Common myeloid progenitor, CD34-positive (primary cell): ENCODE measurements around the gene TTLL12. TPM values are rescaled to one million over a fixed set of nuclear protein-coding genes. Genes with fewer than 3 reads are reported as not detected.

ENCODE experiments used
- CTCF ChIA-PET: fragments of 350-600 bp; sonication (Branson Sonifier 250); formaldehyde crosslinking; loops from one replicate; lab custom pipeline; 2021; ENCODE audit warnings: antibody characterized with exemption; lab: Charles Lee
- POLR2A ChIA-PET: fragments of 350-600 bp; sonication (Branson Sonifier 250); formaldehyde crosslinking; loops from one replicate; lab custom pipeline; 2021; ENCODE audit warnings: antibody characterized with exemption; lab: Charles Lee
- DNase-seq, 3 donors: peaks; one replicate each; pipeline versions ENCODE4 v3.0.0 to v3.0.0-alpha.2; 2013
- H3K27ac ChIP-seq, 2 experiments: 1 replicate in 1 of 2; 2 replicates in 1 of 2; pipeline ENCODE4 v1.7.0; 2013; ENCODE audit warnings: inconsistent platforms in 2 of 2, low read length in 2 of 2, mild to moderate bottlenecking in 2 of 2, low read depth in 1 of 2, moderate library complexity in 1 of 2; ENCODE audit not compliant: severe bottlenecking in 2 of 2, insufficient read depth in 1 of 2, poor library complexity in 1 of 2
- H3K27me3 ChIP-seq, 5 experiments: replicated peaks in 2 of 5; 1 replicate in 3 of 5; 2 replicates in 2 of 5; pipeline versions ENCODE4 v1.6.1 to v1.7.0; 2013; ENCODE audit warnings: low read length in 4 of 5, mild to moderate bottlenecking in 2 of 5, moderate library complexity in 2 of 5, inconsistent platforms in 1 of 5; ENCODE audit not compliant: insufficient read depth in 5 of 5, control insufficient read depth in 4 of 5
- H3K36me3 ChIP-seq, 4 experiments: 1 replicate in 2 of 4; 2 replicates in 2 of 4; pipeline versions ENCODE4 v1.6.1 to v1.7.0; 2013; ENCODE audit warnings: low read length in 3 of 4, control low read depth in 1 of 4, mild to moderate bottlenecking in 1 of 4; ENCODE audit not compliant: control insufficient read depth in 4 of 4, insufficient read depth in 4 of 4
- H3K4me1 ChIP-seq, 4 experiments: 1 replicate in 3 of 4; 2 replicates in 1 of 4; pipeline versions ENCODE4 v1.6.1 to v1.7.1; 2013; ENCODE audit warnings: low read length in 3 of 4, mild to moderate bottlenecking in 3 of 4, control low read depth in 1 of 4, inconsistent platforms in 1 of 4, moderate library complexity in 1 of 4; ENCODE audit not compliant: control insufficient read depth in 4 of 4, insufficient read depth in 4 of 4; ENCODE audit errors: control extremely low read depth in 1 of 4
- H3K4me3 ChIP-seq, 7 experiments: 1 replicate in 4 of 7; 2 replicates in 3 of 7; pipeline versions ENCODE4 v1.5.1 to v1.7.0; 2013; ENCODE audit warnings: mild to moderate bottlenecking in 7 of 7, low read length in 6 of 7, moderate library complexity in 6 of 7, inconsistent platforms in 2 of 7, low read depth in 2 of 7, control low read depth in 1 of 7; ENCODE audit not compliant: insufficient read depth in 4 of 7, control insufficient read depth in 1 of 7; ENCODE audit errors: extremely low read depth in 1 of 7
- H3K9me3 ChIP-seq, 5 experiments: 1 replicate in 4 of 5; 2 replicates in 1 of 5; pipeline versions ENCODE4 v1.6.1 to v1.7.1; 2013; ENCODE audit warnings: low read length in 4 of 5, mild to moderate bottlenecking in 2 of 5, inconsistent platforms in 1 of 5, low read depth in 1 of 5, moderate library complexity in 1 of 5; ENCODE audit not compliant: control insufficient read depth in 4 of 5, insufficient read depth in 2 of 5; ENCODE audit errors: control extremely low read depth in 1 of 5
- WGBS: methylation state at CpG from one replicate; pipeline ENCODE4 v1.1.5; 2013; ENCODE audit not compliant: insufficient coverage; 5-methylcytosine and 5-hydroxymethylcytosine counted together
- polyA plus RNA-seq: library from polyadenylated mRNA; unstranded; fragments of 120-200 nt; gene quantifications from one replicate; pipeline ENCODE4 v1.2.1, GENCODE V29; 2013

Gene TTLL12
- 29.2 TPM for polyA plus RNA-seq

DNA sequence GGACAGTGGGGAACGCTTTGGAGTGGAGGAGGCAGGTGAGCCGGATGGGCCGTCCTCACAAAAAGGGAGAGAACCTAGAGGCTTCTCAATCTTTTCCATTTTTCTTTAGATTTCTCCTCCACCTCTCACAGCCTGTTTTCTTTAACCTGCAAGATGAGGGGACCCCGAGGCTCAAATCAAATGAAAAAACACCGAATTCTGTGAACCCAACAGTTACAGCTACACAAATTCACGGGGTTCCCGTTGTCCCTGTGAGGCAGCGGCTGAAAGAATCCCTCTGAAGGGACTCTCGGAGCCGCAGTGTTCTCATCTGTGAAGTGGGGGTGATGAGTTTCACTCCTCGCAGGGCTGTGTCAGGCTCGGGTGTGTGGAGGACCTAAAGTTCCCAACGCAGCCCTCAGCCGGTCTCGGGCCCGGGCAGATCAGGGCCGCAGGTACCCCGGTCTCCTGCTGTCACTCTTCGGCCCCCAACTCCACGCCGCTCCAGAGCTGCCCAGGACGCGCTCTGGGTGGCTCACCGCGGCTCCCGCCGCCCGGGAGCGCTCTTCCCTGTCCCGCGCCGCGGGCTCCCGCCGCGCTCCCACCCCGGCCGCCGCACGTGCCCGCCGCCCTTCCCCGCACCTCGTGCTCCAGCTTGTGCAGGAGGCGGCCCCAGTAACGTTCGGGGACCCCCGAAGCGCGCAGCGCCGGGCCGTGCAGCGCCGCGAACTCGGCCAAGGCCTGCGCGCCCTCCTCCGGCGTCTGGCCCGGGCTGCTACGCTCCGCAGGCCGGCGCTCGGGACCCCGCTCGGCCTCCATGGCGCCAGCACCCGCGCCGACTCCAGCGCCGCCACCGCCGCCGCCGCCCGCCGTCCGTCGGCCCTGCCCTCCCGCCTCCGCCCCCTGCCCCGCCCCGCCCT, at the start of gene TTLL12:
TSS of gene TTLL12 (minus strand) at position 863 of the 899 bp plus-strand sequence. CDS start at position 798, 65 bp downstream.
- ChIA-PET POLR2A (interaction anchor here (0.7 to 2.6 kb wide), 2 partner anchors 77 to 329 kb away, joined by 4 to 9 read pairs; partner anchors contain the start of gene ARFGAP3), CTCF (interaction anchor here (1.0 to 1.8 kb wide), 9 partner anchors 14 to 197 kb away, joined by 3 to 8 read pairs (median 4); no protein-coding TSS in a partner anchor)
- DNase-seq = peak; percentile 52 to 78 (median 56)
- peaks cover 2 to 35% (median 27%) of the 10 kb centered on the region in 4 experiments for H3K4me1 ChIP-seq
- 2% methylated on average over 50 of the region's 87 CpGs for WGBS
- H3K36me3 ChIP-seq = peaks cover 0 to 28% (median 8%) of the 10 kb centered on the region in 4 experiments
- H3K4me3 ChIP-seq = peak within 1 kb of the TSS; percentile 58 to 86 (median 73)
- no peaks in the 10 kb centered on the region for H3K27me3 ChIP-seq
- H3K9me3 ChIP-seq = peaks cover 0 to 10% (median 0%) of the 10 kb centered on the region in 5 experiments
- peak within 1 kb of the TSS; percentile 74 to 89 for H3K27ac ChIP-seq

DNA sequence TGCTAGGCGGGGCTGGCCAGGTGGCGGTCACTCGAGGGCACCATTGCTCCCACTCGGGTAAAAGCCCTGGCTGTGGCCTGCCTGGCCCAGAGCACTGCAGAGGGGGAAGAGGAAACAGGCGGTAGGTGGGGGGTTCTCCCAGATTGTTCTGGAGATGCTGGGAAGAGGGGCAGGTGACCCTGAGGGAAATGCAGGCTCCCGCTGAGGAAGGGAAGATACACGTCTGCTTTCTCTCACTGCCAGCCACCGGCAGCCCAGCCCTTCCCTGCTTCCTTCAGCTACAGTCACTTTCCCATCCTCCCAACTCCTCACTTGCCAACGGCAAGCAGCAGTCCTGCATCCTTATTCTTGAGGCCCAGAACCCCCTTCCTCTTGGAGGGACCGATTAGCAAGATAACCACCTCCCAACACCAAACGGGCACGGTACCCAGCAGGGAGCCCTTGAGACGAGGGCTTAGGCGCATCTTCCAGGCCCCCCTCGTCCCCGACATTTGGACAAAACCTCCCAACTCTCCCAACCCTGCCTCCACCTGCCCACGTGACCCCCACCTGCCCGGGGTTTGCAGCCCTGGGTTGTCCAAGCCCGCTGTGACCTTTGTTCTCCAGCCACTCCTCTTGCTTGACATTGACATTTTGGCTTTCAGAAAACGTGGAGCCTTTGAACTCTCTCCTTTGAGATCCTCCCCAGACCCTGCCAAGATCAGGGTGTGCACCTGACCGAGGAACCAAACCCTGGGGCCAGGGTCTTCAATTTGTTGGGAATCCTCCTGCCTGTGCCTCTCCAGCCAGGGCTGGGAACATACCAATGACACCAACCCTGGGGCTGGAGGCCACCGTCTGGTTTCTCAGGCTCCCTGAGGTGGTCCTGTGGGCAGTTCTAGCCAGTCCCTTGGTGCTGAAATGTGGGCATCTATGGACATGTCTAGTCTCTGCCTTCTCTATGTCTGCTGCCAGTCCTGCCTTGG, 48.8 kb upstream of the TTLL12 start:
- DNase-seq = no peak
- ChIA-PET CTCF (interaction anchor here (2.1 to 12.8 kb wide), 4 partner anchors 13 to 153 kb away, joined by 6 to 119 read pairs (median 74); partner anchors contain the start of gene SCUBE1), POLR2A (interaction anchor here (1.3 kb wide), 1 partner anchor 48 kb away, joined by 3 read pairs; no protein-coding TSS in a partner anchor)
- Histone ChIP-seq H3K36me3 (no peaks in the 10 kb centered on the region), H3K27me3 (peaks cover 0 to 2% (median 0%) of the 10 kb centered on the region in 5 experiments), H3K4me1 (peaks cover 0 to 32% (median 18%) of the 10 kb centered on the region in 4 experiments), H3K27ac (no peak overlapping the region), H3K4me3 (no peak overlapping the region), H3K9me3 (no peaks in the 10 kb centered on the region)
- 94% methylated on average over 19 of the region's 22 CpGs for WGBS

DNA sequence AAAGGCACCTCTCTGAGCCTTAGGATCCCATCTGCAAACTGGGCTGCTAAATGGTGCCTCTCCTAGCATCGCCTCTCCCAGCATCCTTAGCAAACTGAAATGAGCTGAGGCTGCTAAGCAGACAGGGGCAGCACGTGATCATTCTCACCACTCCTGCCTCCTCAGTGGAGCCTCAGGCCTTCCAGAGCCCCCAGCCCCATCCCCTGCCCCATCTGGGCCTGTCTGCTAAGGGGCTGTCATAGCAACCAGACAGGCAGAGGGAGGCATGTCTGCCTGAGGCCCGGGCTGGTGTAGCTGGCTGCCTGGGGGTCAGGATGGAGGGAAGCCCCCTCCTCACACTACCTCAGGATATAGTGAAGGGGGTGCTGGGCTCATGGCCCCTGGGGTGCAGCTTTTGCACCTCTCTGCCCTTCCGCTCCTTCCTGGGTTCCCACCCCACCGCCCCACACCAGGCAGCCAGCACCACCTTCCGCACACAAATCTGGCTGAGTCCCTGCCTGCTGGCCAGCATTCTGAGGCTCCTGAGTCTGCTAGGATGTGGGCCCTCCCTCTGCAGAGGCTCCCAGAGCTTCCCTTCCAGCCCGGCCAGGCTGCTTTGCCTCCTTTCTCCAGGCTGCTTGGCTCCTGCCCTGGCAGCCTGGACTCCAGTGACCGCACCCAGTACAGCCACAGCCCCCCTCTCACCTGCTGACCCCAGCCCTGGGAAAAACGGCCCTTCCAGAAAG, 47.5 kb upstream of the TTLL12 start:
- H3K4me1 ChIP-seq = peaks cover 0 to 32% (median 20%) of the 10 kb centered on the region in 4 experiments
- no peak for DNase-seq
- ChIA-PET POLR2A (no interaction called here), CTCF (interaction anchor here (0.9 to 12.8 kb wide), 6 partner anchors 15 to 155 kb away, joined by 3 to 119 read pairs (median 30); partner anchors contain the start of gene SCUBE1)
- H3K4me3 ChIP-seq = no peak overlapping the region
- H3K27ac ChIP-seq = no peak overlapping the region
- H3K27me3 ChIP-seq = peaks cover 0 to 2% (median 0%) of the 10 kb centered on the region in 5 experiments
- WGBS = 94% methylated on average over 9 of the region's 9 CpGs
- no peaks in the 10 kb centered on the region for H3K36me3 ChIP-seq
- no peaks in the 10 kb centered on the region for H3K9me3 ChIP-seq

DNA sequence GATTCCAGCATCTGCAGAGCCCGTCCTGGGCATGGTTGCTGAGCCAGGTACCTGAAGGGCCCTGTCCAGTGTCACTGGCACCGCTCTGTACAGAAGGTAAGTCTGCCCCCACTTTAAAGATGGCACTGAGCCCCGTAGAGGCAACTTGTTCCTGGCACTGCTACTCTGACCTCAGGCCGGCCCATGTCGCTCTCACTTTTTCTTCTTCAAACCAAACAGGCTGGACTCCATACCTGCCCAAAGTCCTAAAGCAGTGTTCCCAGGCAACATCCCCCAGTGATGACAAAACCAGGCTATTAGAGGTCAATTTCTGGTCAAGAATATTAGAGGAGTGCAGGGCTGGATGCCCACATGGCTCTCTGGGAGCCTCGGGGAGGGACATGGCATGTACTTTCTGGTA, 46.6 kb upstream of the TTLL12 start:
- Histone ChIP-seq H3K36me3 (no peaks in the 10 kb centered on the region), H3K4me1 (peaks cover 0 to 32% (median 20%) of the 10 kb centered on the region in 4 experiments), H3K9me3 (no peaks in the 10 kb centered on the region), H3K27ac (no peak overlapping the region), H3K27me3 (peaks cover 0 to 2% (median 0%) of the 10 kb centered on the region in 5 experiments), H3K4me3 (no peak overlapping the region)
- CTCF ChIA-PET = interaction anchor here (1.7 to 12.8 kb wide), 6 partner anchors 15 to 152 kb away, joined by 4 to 119 read pairs (median 64); partner anchors contain the start of gene SCUBE1
- no peak for DNase-seq
- 93% methylated on average over 6 of the region's 6 CpGs for WGBS
- POLR2A ChIA-PET = interaction anchor here (0.5 kb wide), 1 partner anchor 117 kb away, joined by 3 read pairs; no protein-coding TSS in a partner anchor

DNA sequence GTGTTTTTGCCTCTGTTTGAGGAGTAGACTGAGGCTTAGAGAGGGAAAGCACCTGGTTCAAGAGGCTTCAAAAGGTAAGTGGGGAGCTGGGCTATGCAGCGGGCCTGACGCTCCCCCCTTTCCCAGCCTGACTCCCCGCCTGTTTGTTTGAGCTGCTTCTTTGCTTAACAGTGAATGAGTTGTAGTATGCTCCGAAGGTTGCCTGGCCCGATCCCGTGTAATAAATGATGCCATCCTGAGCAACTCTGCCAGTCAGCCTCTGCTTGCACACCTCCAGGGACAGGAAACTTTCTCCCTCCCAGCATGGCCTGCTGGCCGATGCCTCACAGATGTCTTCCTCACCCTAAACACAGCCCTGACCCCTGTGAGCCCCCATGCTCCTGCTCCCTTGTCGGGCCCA, 45.5 kb upstream of the TTLL12 start:
- WGBS = 95% methylated on average over 6 of the region's 8 CpGs
- no peak overlapping the region for H3K27ac ChIP-seq
- H3K36me3 ChIP-seq = no peaks in the 10 kb centered on the region
- peaks cover 0 to 26% (median 17%) of the 10 kb centered on the region in 4 experiments for H3K4me1 ChIP-seq
- H3K9me3 ChIP-seq = no peaks in the 10 kb centered on the region
- H3K27me3 ChIP-seq = peaks cover 0 to 2% (median 0%) of the 10 kb centered on the region in 5 experiments
- no peak for DNase-seq
- H3K4me3 ChIP-seq = no peak overlapping the region
- ChIA-PET CTCF (interaction anchor here (1.0 to 12.8 kb wide), 21 partner anchors 8 to 249 kb away, joined by 3 to 119 read pairs (median 7); partner anchors contain the start of gene SCUBE1), POLR2A (interaction anchor here (1.5 to 2.5 kb wide), 2 partner anchors 31 to 114 kb away, joined by 4 to 15 read pairs; no protein-coding TSS in a partner anchor)

DNA sequence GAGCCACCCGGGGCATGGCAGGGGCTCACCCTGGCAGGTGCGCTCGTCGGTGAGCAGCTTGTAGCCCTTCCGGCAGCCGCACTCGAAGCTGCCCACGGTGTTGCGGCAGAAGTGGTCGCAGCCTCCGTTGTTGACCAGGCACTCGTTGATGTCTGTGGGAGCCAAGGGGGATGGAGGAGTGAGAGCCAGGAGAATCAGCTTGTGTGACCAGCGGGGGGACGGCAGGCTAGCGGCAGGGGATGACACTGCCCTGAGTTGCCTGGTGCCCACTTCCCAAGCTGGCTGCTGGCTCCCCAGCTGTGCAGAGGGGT, 44.7 kb upstream of the TTLL12 start:
- Histone ChIP-seq H3K27me3 (peaks cover 0 to 2% (median 0%) of the 10 kb centered on the region in 5 experiments), H3K27ac (no peak overlapping the region), H3K9me3 (no peaks in the 10 kb centered on the region), H3K36me3 (no peaks in the 10 kb centered on the region), H3K4me1 (peaks cover 0 to 24% (median 17%) of the 10 kb centered on the region in 4 experiments), H3K4me3 (no peak overlapping the region)
- no peak for DNase-seq
- POLR2A ChIA-PET = interaction anchor here (1.5 to 2.5 kb wide), 2 partner anchors 32 to 114 kb away, joined by 4 to 15 read pairs; no protein-coding TSS in a partner anchor
- 82% methylated on average over 8 of the region's 15 CpGs for WGBS
- CTCF ChIA-PET = interaction anchor here (0.7 to 12.8 kb wide), 29 partner anchors 9 to 250 kb away, joined by 3 to 119 read pairs (median 6); partner anchors contain the start of genes SCUBE1 and TTLL12
